ENCODE measurements around the gene NRSN2.

The NRSN2 gene

DNA sequence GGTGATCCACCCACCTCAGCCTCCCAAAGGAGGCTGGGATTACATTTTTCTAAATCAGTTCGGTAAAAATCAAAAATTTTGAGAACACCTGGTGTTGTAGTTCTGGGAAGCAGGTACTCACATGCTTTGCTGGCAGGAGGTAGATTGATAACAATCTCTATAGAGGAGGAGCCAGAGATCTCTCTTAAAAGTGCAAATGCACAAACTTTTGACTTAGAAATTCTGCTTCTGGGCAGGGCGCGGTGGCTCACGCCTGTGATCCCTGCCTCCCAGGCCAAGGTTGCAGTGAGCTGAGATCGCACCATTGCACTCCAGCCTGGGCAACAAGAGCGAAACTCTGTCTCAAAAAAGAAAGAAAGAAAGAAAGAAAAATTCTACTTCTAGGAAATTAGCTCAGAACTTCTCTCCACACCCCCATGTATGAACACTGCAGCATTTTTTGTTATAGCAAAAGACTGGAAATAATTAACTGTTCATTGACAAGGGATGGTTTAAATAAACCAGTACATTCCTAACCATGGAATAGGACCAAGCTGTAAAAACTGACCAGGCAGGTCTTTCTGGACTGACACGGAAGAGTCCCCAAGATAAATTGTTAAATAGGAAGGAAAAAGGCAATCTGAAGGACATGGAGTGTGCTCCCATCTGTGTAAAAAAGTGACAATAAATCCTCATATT, 19.3 kb downstream of the NRSN2 start:
- no peak for DNase-seq (ENCODE audit: low read depth)
- TF ChIP-seq, protein P1, sequence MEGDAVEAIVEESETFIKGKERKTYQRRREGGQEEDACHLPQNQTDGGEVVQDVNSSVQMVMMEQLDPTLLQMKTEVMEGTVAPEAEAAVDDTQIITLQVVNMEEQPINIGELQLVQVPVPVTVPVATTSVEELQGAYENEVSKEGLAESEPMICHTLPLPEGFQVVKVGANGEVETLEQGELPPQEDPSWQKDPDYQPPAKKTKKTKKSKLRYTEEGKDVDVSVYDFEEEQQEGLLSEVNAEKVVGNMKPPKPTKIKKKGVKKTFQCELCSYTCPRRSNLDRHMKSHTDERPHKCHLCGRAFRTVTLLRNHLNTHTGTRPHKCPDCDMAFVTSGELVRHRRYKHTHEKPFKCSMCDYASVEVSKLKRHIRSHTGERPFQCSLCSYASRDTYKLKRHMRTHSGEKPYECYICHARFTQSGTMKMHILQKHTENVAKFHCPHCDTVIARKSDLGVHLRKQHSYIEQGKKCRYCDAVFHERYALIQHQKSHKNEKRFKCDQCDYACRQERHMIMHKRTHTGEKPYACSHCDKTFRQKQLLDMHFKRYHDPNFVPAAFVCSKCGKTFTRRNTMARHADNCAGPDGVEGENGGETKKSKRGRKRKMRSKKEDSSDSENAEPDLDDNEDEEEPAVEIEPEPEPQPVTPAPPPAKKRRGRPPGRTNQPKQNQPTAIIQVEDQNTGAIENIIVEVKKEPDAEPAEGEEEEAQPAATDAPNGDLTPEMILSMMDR (IDR thresholded peaks at IDR 0.05; ENCODE audit: insufficient read depth, low read depth, low read length, missing control alignments), result no peak
- H3K4me3 ChIP-seq (ENCODE audit: low read depth, low read length), result no peak overlapping the region

DNA sequence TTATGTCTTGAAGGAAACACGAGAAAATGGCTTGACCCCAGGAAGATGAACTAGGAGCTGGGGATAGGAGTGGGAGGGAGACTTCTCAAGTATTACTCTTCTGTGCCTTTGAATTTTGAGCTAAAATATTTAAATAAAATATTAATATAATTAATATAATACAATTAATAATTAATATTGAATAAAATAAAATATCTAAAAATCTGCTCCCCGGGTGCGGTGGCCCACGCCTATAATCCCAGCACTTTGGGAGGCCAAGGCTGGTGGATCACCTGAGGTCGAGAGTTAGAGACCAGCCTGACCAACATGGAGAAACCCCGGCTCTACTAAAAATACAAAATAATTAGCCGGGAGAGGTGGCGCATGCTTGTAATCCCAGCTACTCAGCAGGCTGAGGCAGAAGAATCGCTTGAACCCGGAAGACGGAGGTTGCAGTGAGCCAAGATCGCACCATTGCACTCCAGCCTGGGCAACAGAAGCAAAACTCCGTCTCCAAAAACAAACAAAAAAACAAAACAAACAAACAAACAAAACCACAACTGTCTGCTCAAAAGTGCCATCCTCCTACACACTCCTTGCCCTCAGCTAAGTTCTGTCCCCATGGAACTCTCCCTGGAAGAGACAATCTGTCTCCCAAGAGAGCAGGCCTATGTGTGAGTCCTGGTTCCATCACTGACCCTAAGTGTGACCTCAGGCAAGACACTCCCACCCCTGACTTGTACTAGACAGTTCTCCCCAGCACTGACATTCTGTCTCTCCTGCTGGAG, 20.0 kb downstream of the NRSN2 start:
- TF ChIP-seq, protein P1 (IDR thresholded peaks at IDR 0.05; ENCODE audit: insufficient read depth, low read depth, low read length, missing control alignments), result no peak
- no peak for DNase-seq (ENCODE audit: low read depth)

DNA sequence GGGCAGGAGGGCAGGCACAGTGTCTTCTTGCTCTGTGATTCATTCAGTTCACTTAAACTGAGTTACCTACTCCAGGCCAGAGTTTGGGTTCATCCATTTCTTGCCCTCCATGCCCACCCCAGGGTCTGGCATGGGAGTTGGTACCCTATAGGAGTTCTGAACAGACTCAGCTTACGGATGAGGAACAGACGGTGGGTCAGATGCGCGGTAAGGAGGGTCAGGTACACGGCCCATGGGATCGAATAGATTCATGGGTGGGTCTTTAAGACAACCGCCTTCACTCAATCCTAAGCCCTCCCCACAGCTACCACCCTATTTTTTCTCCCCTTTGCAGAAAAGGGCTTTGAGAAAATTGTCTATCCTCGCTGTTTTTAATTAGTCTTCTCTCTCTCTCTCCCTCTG, 20.6 kb downstream of the NRSN2 start:
- TF ChIP-seq, protein P1 (IDR thresholded peaks at IDR 0.05; ENCODE audit: insufficient read depth, low read depth, low read length, missing control alignments), result no peak
- no peak for DNase-seq (ENCODE audit: low read depth)
- H3K4me3 ChIP-seq (ENCODE audit: low read depth, low read length), result no peak overlapping the region

More for the DNA sequence above, 20.0 kb downstream of the NRSN2 start:
- no peak overlapping the region for H3K4me3 ChIP-seq (ENCODE audit: low read depth, low read length)

DNA sequence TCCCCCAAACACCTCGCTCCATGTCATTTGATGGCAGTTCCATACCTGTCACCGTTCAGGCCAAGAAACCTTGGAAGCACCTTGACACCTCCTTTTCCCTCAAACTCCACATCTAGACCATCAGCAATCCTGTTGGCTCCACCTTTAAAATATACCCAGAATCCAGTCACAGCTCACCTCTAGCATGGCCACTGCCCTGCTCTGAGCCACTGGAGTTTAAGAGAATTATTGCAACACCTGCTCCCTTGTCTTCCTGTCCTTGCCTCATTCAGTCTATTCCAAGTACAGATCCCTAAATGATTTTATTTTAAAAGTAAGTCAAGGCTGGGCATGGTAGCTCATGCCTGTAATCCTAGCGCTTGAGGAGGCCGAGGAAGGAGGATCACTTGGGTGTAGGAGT, 22.0 kb downstream of the NRSN2 start:
- no peak for DNase-seq (ENCODE audit: low read depth)
- H3K4me3 ChIP-seq (ENCODE audit: low read depth, low read length), result no peak overlapping the region
- TF ChIP-seq, protein P1 (IDR thresholded peaks at IDR 0.05; ENCODE audit: insufficient read depth, low read depth, low read length, missing control alignments), result no peak

DNA sequence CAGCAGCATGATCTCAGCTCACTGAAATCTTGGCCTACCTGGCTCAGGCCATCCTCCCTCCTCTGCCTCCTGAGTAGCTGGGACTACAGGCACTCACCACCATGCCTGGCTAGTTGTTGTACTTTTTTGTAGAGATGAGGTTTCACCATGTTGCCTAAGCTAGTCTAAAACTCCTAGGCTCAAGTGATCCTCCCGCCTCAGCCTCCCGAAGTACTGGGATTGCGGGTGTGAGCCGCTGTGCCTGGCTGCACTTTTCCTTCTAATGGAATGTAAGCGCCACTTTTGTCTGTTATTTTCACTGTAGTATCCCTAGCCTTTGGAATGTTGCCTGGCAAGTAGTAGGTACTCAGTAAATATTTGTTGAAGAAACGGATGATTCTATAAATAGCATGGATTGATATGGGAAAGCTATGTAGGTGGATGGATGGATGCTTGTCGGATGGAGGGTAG, 23.3 kb downstream of the NRSN2 start:
- TF ChIP-seq, protein P1 (IDR thresholded peaks at IDR 0.05; ENCODE audit: insufficient read depth, low read depth, low read length, missing control alignments), result no peak
- no peak overlapping the region for H3K4me3 ChIP-seq (ENCODE audit: low read depth, low read length)
- DNase-seq (ENCODE audit: low read depth), result no peak

DNA sequence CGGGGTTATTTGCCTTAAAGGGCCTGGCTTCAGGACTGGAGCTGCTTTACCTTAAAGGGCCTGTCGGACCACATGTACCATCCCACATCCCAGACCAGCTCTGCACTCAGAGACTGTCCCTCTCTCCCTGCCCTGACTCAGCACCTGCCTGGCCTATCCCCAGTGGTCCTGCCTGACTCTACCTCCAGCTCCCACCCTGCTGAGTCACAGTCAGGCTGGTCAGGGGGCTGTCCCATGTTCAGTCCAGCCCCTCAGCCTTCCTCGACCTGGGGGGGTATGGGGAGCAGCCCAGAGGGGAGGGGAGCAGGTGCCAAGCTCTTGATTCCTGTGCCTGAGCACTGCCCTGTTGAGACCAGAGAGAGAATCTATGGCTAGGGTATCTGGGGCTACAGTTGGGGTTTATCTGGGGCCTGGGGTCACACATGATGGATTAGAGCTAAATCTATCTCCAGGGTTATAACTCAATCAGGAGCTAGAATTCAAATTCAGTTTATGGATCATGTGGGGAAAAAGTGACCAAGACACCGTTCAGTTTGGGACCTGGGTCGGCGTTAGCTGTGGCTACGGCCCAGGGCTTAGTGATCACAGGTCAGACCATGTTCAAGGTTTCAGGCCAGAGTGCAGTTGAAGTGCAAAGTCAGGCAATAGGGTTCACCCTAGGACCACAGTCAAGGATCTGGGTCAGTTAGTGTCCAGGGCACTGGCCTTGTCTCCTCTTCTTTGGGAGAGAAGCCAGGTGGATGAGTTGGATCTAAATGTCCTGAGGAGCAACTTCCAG, 24.3 kb downstream of the NRSN2 start:
- DNase-seq (ENCODE audit: low read depth), result no peak
- TF ChIP-seq, protein P1 (IDR thresholded peaks at IDR 0.05; ENCODE audit: insufficient read depth, low read depth, low read length, missing control alignments), result no peak
- H3K4me3 ChIP-seq (ENCODE audit: low read depth, low read length), result no peak overlapping the region
